Smooth muscle cell (in vitro differentiated cells): ENCODE data around the gene LTBP1. TPM values are rescaled to one million over a fixed set of nuclear protein-coding genes. Genes with fewer than 3 reads are reported as not detected.
A peak's percentile ranks its signal among the peaks of the same experiment; 100 is the strongest.

Experiments used
- DNase-seq: peaks from one replicate; lab custom pipeline; 2025; ENCODE audit not compliant: unreplicated experiment; lab: John Stamatoyannopoulos, UW
- H2AFZ ChIP-seq: fragments of 200-600 bp; sonication (generic); 2 replicates; pipeline ENCODE4 v1.6.0; 2016; ENCODE audit warnings: antibody characterized with exemption, low read depth, mild to moderate bottlenecking
- H3F3A ChIP-seq: fragments of 200-600 bp; sonication (generic); 2 replicates; pipeline ENCODE4 v1.6.0; 2017; ENCODE audit warnings: antibody characterized with exemption, low read depth
- H3K27ac ChIP-seq: fragments of 200-600 bp; sonication (generic); 2 replicates; pipeline ENCODE4 v1.5.1; 2016; ENCODE audit warnings: low read depth, mild to moderate bottlenecking
- H3K27me3 ChIP-seq: fragments of 200-600 bp; sonication (generic); 2 replicates; pipeline ENCODE4 v1.6.1; 2016; ENCODE audit warnings: low read depth, mild to moderate bottlenecking
- H3K36me3 ChIP-seq: fragments of 200-600 bp; sonication (generic); 2 replicates; pipeline ENCODE4 v1.5.1; 2016; ENCODE audit warnings: low read depth
- H3K4me1 ChIP-seq: fragments of 200-600 bp; sonication (generic); 2 replicates; pipeline ENCODE4 v1.5.1; 2016; ENCODE audit warnings: low read depth
- H3K4me2 ChIP-seq: fragments of 200-600 bp; sonication (generic); 2 replicates; pipeline ENCODE4 v1.6.0; 2016; ENCODE audit warnings: mild to moderate bottlenecking
- H3K4me3 ChIP-seq: fragments of 200-600 bp; sonication (generic); 2 replicates; pipeline ENCODE4 v1.5.1; 2016; ENCODE audit warnings: mild to moderate bottlenecking
- H3K79me2 ChIP-seq: fragments of 200-600 bp; sonication (generic); 2 replicates; pipeline ENCODE4 v1.6.0; 2016; ENCODE audit warnings: low read depth, mild to moderate bottlenecking
- H3K9ac ChIP-seq: fragments of 200-600 bp; sonication (generic); 2 replicates; pipeline ENCODE4 v1.6.0; 2016; ENCODE audit warnings: low read depth
- H3K9me3 ChIP-seq: fragments of 200-600 bp; sonication (generic); replicated peaks from 2 replicates; pipeline ENCODE4 v1.5.1; 2016; ENCODE audit warnings: low read depth
- H4K20me1 ChIP-seq: fragments of 200-600 bp; sonication (generic); 2 replicates; pipeline ENCODE4 v1.6.0; 2016; ENCODE audit warnings: low read depth
- WGBS: methylation state at CpG from one replicate; pipeline ENCODE4 v1.1.7; 2016; ENCODE audit warnings: low lambda C conversion rate; 5-methylcytosine and 5-hydroxymethylcytosine counted together
- polyA plus RNA-seq: library from polyadenylated mRNA; unstranded; fragments of >200 nt; fragmentation: Nextera tagmentation; extraction: Ambion mirVana; gene quantifications from 2 replicates; pipeline ENCODE4 v1.2.1, GENCODE V29; 2016
- total RNA-seq: library from RNA; depleted of rRNA; stranded (reverse); fragments of >200 nt; gene quantifications from 2 replicates; pipeline ENCODE4 v1.2.3, GENCODE V29; 2014
- TF ChIP-seq, protein P1 (sequence below): fragments of 200-600 bp; sonication (generic); IDR thresholded peaks from 2 replicates; pipeline ENCODE4 v1.5.1; 2017; ENCODE audit warnings: borderline replicate concordance, mild to moderate bottlenecking, antibody characterized with exemption; ENCODE audit not compliant: insufficient read depth, poor library complexity, severe bottlenecking

The LTBP1 gene
- total and polyA plus RNA-seq, 2 experiments from 2014 or later = 146 to 250 TPM

DNA sequence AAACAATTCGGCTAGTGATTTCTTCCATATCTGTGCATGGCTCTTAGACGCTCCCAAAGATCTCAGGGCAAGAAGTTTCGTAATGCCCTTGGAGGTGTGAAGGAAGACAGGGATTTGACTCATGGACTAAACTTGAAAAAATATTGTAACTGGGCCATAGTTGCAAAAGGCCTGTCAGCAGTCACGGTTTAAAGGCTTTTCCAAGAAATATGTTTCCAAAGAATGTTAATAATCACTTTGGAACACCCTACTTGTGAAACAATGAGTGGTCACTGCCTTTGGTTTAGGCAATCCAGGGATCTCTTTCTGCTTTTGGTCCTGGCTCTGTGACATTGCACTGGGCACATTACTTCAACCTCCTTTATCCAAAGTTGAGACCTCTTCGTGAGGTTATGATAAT, 427.2 kb downstream of the LTBP1 start:
- 75% methylated on average over 5 of the region's 5 CpGs for WGBS
- TF ChIP-seq, protein P1, sequence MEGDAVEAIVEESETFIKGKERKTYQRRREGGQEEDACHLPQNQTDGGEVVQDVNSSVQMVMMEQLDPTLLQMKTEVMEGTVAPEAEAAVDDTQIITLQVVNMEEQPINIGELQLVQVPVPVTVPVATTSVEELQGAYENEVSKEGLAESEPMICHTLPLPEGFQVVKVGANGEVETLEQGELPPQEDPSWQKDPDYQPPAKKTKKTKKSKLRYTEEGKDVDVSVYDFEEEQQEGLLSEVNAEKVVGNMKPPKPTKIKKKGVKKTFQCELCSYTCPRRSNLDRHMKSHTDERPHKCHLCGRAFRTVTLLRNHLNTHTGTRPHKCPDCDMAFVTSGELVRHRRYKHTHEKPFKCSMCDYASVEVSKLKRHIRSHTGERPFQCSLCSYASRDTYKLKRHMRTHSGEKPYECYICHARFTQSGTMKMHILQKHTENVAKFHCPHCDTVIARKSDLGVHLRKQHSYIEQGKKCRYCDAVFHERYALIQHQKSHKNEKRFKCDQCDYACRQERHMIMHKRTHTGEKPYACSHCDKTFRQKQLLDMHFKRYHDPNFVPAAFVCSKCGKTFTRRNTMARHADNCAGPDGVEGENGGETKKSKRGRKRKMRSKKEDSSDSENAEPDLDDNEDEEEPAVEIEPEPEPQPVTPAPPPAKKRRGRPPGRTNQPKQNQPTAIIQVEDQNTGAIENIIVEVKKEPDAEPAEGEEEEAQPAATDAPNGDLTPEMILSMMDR = no peak
- DNase-seq = no peak

DNA sequence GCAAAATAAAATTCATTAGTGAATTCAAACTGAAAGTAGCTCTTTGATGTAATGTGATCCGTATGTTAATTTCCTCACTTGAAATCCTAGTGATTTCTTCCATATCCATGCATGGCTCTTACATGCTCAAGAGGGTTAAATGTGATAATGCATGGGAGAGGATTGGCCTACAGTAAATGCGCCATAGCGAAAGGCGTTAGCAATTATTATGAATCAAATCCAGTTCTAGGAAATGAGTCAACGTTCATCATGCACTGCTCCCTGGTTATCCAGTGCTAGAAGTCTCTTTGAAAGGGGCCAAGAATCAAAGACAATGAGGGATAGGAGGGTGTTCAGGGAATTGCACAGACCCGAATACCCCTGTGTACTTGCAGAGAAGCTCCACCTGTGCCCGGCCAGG, 428.3 kb downstream of the LTBP1 start:
- H3K4me1 ChIP-seq = peaks cover 9% of the 10 kb centered on the region
- no peak overlapping the region for H3K27ac ChIP-seq
- no peaks in the 10 kb centered on the region for H3K79me2 ChIP-seq
- no peak overlapping the region for H2AFZ ChIP-seq
- H4K20me1 ChIP-seq = no peaks in the 10 kb centered on the region
- no peaks in the 10 kb centered on the region for H3K36me3 ChIP-seq
- TF ChIP-seq, protein P1 = no peak
- no peak overlapping the region for H3K9ac ChIP-seq
- no peaks in the 10 kb centered on the region for H3K9me3 ChIP-seq
- 85% methylated on average over 7 of the region's 7 CpGs for WGBS
- DNase-seq = no peak
- no peak overlapping the region for H3K4me3 ChIP-seq
- no peaks in the 10 kb centered on the region for H3K27me3 ChIP-seq
- peaks cover 3% of the 10 kb centered on the region for H3F3A ChIP-seq
- no peak overlapping the region for H3K4me2 ChIP-seq

More for the DNA sequence above, 427.2 kb downstream of the LTBP1 start:
- H3K9ac ChIP-seq = no peak overlapping the region
- peaks cover 3% of the 10 kb centered on the region for H3F3A ChIP-seq
- H3K4me1 ChIP-seq = peaks cover 9% of the 10 kb centered on the region
- no peaks in the 10 kb centered on the region for H3K27me3 ChIP-seq
- no peaks in the 10 kb centered on the region for H4K20me1 ChIP-seq
- no peak overlapping the region for H3K27ac ChIP-seq
- no peaks in the 10 kb centered on the region for H3K79me2 ChIP-seq
- no peak overlapping the region for H3K4me2 ChIP-seq
- H3K9me3 ChIP-seq = no peaks in the 10 kb centered on the region
- H3K36me3 ChIP-seq = no peaks in the 10 kb centered on the region
- no peak overlapping the region for H2AFZ ChIP-seq
- no peak overlapping the region for H3K4me3 ChIP-seq

DNA sequence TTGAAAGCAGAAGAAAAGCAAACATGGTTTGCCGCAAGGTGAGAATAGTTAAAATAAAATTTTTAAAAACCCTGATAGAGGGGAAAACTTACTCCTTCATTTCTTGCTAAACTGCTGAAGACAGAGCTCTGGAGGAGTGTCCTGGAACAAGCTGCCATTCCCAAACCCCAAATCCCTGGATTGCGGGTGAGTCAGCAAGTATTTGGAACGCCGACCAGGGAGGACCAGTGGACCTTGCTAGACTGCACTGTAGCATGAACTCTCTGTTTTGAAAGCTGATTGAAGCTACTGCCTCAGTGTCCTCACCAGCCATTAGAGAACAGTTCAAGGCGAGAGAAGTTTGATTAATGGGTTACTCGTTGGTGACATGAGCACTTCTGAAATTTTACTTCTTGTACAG, 430.3 kb downstream of the LTBP1 start:
- TF ChIP-seq, protein P1 = no peak
- 72% methylated on average over 6 of the region's 6 CpGs for WGBS
- no peaks in the 10 kb centered on the region for H3K27me3 ChIP-seq
- H3K79me2 ChIP-seq = no peaks in the 10 kb centered on the region
- H3K27ac ChIP-seq = no peak overlapping the region
- H3K9ac ChIP-seq = no peak overlapping the region
- H2AFZ ChIP-seq = no peak overlapping the region
- H3K4me2 ChIP-seq = no peak overlapping the region
- H3K9me3 ChIP-seq = no peaks in the 10 kb centered on the region
- H4K20me1 ChIP-seq = no peaks in the 10 kb centered on the region
- no peaks in the 10 kb centered on the region for H3K36me3 ChIP-seq
- H3F3A ChIP-seq = peaks cover 3% of the 10 kb centered on the region
- H3K4me1 ChIP-seq = peaks cover 9% of the 10 kb centered on the region
- DNase-seq = no peak
- H3K4me3 ChIP-seq = no peak overlapping the region

DNA sequence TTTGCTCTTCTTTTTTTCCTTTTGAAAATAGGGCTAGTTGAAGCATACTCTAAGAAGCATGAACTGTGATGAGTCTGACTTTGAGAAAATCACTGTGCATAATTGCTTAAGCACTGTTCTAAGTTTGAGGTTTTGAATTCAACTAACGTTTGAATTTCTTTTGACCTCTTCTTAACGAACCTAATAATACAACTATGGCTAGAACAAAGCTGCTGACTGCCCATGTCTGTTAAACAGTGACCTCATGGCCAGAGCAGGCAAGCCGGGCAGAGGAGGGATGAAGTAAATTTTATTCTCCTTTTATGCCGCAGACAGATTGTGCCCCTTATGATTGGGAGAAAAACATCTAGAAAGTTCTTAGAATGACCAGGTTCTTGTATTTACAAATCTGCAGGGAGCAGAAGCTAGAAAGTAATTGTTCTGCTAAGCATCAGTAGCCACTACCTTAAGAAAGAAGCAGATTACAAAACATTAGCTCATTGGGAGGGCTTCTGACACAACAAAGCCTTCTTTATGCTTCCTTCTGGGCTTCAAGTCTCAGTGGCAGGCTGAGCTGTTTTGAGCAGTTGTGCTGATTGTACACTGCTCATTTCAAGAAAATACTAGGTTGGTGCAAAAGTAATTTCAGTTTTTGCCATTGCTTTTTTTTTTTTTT, 431.9 kb downstream of the LTBP1 start:
- Histone ChIP-seq H3K4me3 (no peak overlapping the region), H3K27me3 (no peaks in the 10 kb centered on the region), H3F3A (peaks cover 3% of the 10 kb centered on the region), H4K20me1 (no peaks in the 10 kb centered on the region), H3K79me2 (no peaks in the 10 kb centered on the region), H3K27ac (peak overlapping the region; percentile 69), H3K4me2 (peak overlapping the region; percentile 6), H3K9ac (no peak overlapping the region), H3K36me3 (no peaks in the 10 kb centered on the region), H3K4me1 (peaks cover 9% of the 10 kb centered on the region), H3K9me3 (no peaks in the 10 kb centered on the region), H2AFZ (no peak overlapping the region)
- 51% methylated on average over 4 of the region's 4 CpGs for WGBS
- TF ChIP-seq, protein P1 = no peak
- no peak for DNase-seq
